ENCODE data around the gene NGDN.

- TF ChIP-seq POLR2AphosphoS5 (IDR thresholded peaks at IDR 0.05; ENCODE audit: borderline replicate concordance, low read depth, low read length) (no peak), EZH2 (IDR thresholded peaks at IDR 0.05) (no peak), FOXP2 (optimal IDR thresholded peaks at IDR 0.05; ENCODE audit: control extremely low read depth, extremely low read length, insufficient read depth) (no peak)
Observed at GRCh38 chr14:23483236-23483854, 13.8 kb downstream of the NGDN start.
